SK-N-SH treated with all-trans-retinoic acid at 6 μM for 48 hours (cell line): ENCODE measurements around the gene TUBA3E.
"Not testable (repeated sequence)": the region's sequence is repeated elsewhere in the genome, so short reads cannot be mapped to it uniquely, and the experiment has no call there.

Source experiments
- BACH2 ChIP-seq: fragments of 250-450 bp; sonication (Bioruptor Pico); IDR thresholded peaks from 2 replicates; pipeline ENCODE4 v1.9.0; 2021; ENCODE audit warnings: mild to moderate bottlenecking, borderline replicate concordance
- ESRRG ChIP-seq: fragments of 250-450 bp; sonication (Bioruptor Pico); IDR thresholded peaks from 2 replicates; pipeline ENCODE4 v1.6.1; 2021; ENCODE audit warnings: mild to moderate bottlenecking
- GLIS3 ChIP-seq: fragments of 250-450 bp; sonication (Bioruptor Pico); IDR thresholded peaks from 2 replicates; pipeline ENCODE4 v1.5.0; 2020; ENCODE audit warnings: mild to moderate bottlenecking, moderate library complexity
- ISL1 ChIP-seq: fragments of 250-450 bp; sonication (Bioruptor Pico); IDR thresholded peaks from 2 replicates; pipeline ENCODE4 v2.1.2; 2022; ENCODE audit warnings: mild to moderate bottlenecking, moderate library complexity
- SNAI2 ChIP-seq: fragments of 250-450 bp; sonication (Bioruptor Pico); IDR thresholded peaks from 2 replicates; pipeline ENCODE4 v1.5.0; 2020; ENCODE audit warnings: mild to moderate bottlenecking, moderate library complexity
- ZFP3 ChIP-seq: fragments of 250-450 bp; sonication (Bioruptor Pico); IDR thresholded peaks from 2 replicates; pipeline ENCODE4 v1.5.0; 2020; ENCODE audit warnings: mild to moderate bottlenecking, moderate library complexity
- ZFP30 ChIP-seq: fragments of 450-650 bp; formaldehyde crosslinking; IDR thresholded peaks from 2 replicates; pipeline ENCODE4 v1.5.0; 2022; ENCODE audit warnings: mild to moderate bottlenecking, moderate library complexity
- ZNF565 ChIP-seq: fragments of 450-650 bp; formaldehyde crosslinking; conservative IDR thresholded peaks from 2 replicates; pipeline ENCODE4 v1.5.0; 2020; ENCODE audit warnings: low read depth, mild to moderate bottlenecking, moderate library complexity
- TF ChIP-seq, protein P1 (sequence below): fragments of 250-450 bp; sonication (Bioruptor Pico); IDR thresholded peaks from 2 replicates; pipeline ENCODE4 v1.8.0; 2020; ENCODE audit warnings: mild to moderate bottlenecking, moderate library complexity, borderline replicate concordance
- TF ChIP-seq, protein P2 (sequence below): fragments of 250-450 bp; sonication (Bioruptor Pico); IDR thresholded peaks from 2 replicates; pipeline ENCODE4 v1.5.1; 2021; ENCODE audit warnings: mild to moderate bottlenecking, moderate library complexity
- TF ChIP-seq, protein P3 (sequence below): fragments of 250-450 bp; sonication (Bioruptor Pico); IDR thresholded peaks from 2 replicates; pipeline ENCODE4 v1.5.1; 2020; ENCODE audit warnings: low read depth, mild to moderate bottlenecking, moderate library complexity
- TF ChIP-seq, protein P4 (sequence below): fragments of 250-450 bp; sonication (Bioruptor Pico); IDR thresholded peaks from 2 replicates; pipeline ENCODE4 v1.8.0; 2021; ENCODE audit warnings: low read depth, mild to moderate bottlenecking, moderate library complexity, borderline replicate concordance

DNA sequence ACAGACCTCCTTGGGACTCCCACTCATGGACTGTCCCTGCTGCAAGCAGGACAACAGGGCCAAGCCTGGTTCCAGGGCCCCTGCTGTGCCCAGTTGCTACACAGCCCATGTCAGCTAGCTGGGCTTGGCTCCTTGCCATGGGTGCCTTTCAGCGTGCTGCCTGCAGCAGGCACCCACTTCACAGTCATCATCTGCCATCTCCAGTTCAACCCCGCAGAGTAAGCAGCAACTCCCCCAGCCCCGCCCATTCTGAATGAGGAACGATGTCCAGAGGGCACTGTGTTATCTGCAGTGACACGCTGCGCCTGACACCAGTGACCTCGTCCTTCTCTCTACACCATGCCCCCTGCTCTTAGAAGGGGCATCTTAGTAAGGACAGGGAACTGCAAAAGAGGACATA is 4.3 kb upstream of the TUBA3E start:
- not testable (repeated sequence) for TF ChIP-seq ZNF565 (CRISPR knock-in tag); ISL1 (CRISPR knock-in tag); ZFP30 (CRISPR knock-in tag); ZFP3 (CRISPR knock-in tag); GLIS3 (CRISPR knock-in tag); SNAI2 (CRISPR knock-in tag); BACH2; ESRRG (CRISPR knock-in tag)
- TF ChIP-seq, protein P1, sequence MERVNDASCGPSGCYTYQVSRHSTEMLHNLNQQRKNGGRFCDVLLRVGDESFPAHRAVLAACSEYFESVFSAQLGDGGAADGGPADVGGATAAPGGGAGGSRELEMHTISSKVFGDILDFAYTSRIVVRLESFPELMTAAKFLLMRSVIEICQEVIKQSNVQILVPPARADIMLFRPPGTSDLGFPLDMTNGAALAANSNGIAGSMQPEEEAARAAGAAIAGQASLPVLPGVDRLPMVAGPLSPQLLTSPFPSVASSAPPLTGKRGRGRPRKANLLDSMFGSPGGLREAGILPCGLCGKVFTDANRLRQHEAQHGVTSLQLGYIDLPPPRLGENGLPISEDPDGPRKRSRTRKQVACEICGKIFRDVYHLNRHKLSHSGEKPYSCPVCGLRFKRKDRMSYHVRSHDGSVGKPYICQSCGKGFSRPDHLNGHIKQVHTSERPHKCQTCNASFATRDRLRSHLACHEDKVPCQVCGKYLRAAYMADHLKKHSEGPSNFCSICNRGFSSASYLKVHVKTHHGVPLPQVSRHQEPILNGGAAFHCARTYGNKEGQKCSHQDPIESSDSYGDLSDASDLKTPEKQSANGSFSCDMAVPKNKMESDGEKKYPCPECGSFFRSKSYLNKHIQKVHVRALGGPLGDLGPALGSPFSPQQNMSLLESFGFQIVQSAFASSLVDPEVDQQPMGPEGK, result not testable (repeated sequence)
- TF ChIP-seq, protein P2, sequence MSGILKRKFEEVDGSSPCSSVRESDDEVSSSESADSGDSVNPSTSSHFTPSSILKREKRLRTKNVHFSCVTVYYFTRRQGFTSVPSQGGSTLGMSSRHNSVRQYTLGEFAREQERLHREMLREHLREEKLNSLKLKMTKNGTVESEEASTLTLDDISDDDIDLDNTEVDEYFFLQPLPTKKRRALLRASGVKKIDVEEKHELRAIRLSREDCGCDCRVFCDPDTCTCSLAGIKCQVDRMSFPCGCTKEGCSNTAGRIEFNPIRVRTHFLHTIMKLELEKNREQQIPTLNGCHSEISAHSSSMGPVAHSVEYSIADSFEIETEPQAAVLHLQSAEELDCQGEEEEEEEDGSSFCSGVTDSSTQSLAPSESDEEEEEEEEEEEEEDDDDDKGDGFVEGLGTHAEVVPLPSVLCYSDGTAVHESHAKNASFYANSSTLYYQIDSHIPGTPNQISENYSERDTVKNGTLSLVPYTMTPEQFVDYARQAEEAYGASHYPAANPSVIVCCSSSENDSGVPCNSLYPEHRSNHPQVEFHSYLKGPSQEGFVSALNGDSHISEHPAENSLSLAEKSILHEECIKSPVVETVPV (CRISPR knock-in tag), result not testable (repeated sequence)
- TF ChIP-seq, protein P3, sequence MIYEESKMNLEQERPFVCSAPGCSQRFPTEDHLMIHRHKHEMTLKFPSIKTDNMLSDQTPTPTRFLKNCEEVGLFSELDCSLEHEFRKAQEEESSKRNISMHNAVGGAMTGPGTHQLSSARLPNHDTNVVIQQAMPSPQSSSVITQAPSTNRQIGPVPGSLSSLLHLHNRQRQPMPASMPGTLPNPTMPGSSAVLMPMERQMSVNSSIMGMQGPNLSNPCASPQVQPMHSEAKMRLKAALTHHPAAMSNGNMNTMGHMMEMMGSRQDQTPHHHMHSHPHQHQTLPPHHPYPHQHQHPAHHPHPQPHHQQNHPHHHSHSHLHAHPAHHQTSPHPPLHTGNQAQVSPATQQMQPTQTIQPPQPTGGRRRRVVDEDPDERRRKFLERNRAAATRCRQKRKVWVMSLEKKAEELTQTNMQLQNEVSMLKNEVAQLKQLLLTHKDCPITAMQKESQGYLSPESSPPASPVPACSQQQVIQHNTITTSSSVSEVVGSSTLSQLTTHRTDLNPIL (CRISPR knock-in tag), result not testable (repeated sequence)
- TF ChIP-seq, protein P4, sequence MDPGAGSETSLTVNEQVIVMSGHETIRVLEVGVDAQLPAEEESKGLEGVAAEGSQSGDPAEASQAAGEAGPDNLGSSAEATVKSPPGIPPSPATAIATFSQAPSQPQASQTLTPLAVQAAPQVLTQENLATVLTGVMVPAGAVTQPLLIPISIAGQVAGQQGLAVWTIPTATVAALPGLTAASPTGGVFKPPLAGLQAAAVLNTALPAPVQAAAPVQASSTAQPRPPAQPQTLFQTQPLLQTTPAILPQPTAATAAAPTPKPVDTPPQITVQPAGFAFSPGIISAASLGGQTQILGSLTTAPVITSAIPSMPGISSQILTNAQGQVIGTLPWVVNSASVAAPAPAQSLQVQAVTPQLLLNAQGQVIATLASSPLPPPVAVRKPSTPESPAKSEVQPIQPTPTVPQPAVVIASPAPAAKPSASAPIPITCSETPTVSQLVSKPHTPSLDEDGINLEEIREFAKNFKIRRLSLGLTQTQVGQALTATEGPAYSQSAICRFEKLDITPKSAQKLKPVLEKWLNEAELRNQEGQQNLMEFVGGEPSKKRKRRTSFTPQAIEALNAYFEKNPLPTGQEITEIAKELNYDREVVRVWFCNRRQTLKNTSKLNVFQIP (CRISPR knock-in tag), result not testable (repeated sequence)
